ENCODE results near the gene DNTT.

DNTT gene

DNA sequence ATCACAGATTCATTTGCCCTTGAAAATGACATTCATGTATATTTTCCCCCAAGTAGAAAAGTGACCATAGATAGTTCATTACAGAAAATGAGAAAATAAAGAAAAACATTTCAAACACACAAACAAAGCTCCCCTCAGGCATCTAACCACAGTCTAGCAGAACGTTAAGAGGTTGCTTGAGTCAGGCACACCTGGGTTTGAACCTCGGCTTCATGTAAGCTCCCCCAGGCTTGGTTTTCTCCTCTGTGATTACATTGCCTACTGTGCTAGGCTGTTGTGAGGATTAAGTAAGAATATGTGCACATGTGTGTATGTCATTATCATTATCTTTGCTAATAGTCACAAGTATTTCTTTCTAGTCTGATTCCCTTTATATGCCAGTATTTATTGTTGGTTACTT, 9.1 kb downstream of the DNTT start:
- no peaks in the 10 kb centered on the region for H3K4me1 Mint-ChIP-seq (ENCODE audit: low read depth)
- no peak overlapping the region for H3K27ac Mint-ChIP-seq
- no peaks in the 10 kb centered on the region for H3K9me3 Mint-ChIP-seq (ENCODE audit: low read depth)
- H3K36me3 Mint-ChIP-seq = no peaks in the 10 kb centered on the region
- H3K4me3 Mint-ChIP-seq = no peak overlapping the region
- H3K27me3 Mint-ChIP-seq = peaks cover 4% of the 10 kb centered on the region

DNA sequence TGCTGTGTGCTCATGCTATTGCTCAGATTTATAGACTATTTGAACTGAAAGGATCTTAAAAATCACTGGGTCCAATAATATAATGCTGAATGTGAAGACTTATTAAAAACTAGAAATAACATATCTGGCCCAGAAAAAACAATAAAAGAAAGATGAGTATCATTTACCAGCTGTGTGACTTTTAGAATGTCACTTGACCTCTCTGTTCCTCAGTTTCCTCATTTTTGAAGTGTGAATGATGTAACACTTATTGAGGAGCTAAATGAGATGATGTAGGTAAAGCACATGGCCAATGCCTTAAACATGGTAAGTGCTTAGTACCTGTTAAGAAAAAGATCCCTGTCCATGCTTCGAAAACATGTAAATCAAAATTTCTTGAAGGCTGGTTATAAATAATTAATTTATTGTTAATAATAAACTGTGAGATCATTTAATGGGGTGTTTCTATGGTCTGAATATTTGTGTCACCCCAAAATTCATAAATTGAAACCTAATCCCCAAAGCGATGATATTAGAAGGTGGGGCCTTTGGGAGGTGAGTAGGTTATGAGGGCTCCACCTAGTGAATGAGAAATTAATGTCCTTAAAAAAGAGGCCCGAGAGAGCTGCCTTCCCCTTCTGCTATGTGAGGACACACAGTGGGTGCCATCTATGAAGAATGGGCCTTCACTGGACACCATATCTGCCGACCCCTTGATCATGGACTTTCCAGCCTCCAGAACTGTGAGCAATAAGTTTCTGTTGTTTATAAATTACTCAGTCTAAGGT, 13.0 kb downstream of the DNTT start:
- Mint-ChIP-seq H3K9me3 (ENCODE audit: low read depth) (no peaks in the 10 kb centered on the region), H3K27ac (no peak overlapping the region), H3K4me3 (no peak overlapping the region), H3K27me3 (peaks cover 7% of the 10 kb centered on the region), H3K4me1 (ENCODE audit: low read depth) (no peaks in the 10 kb centered on the region), H3K36me3 (no peaks in the 10 kb centered on the region)

DNA sequence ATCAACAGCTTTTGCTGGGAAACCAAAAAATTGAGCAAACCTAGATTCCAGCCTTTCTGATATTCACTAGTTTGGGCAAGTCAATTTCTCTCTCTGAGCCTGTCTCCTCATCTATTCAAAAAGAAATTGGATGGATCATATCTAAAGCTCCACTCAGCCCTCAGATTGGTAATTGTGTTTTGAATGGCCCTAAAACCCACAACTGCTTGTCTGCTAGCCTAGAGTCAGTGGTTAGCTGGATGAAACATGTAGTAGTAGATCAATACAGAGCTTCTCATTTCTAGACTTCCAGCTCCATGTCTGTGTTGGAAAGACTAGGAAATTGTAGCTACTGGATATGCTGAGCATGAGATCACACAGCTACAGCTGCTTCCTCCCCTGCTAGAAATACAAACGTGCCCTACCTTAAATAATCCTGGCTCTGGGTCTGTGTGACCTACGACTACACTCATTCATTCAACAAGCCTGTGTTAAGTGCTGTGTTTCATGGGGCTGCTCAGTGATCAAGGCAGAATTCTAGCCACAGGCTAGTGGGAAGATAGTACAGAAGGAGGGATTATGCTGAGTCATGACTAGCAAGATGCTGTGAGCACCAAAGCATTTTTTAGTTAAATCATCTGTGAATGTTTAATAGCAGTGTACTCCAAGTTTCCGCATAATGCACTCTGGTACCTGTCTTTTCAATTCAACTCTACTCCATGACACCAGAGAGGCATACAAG, 15.7 kb downstream of the DNTT start:
- no peak overlapping the region for H3K27ac Mint-ChIP-seq
- H3K4me1 Mint-ChIP-seq (ENCODE audit: low read depth) = no peaks in the 10 kb centered on the region
- H3K27me3 Mint-ChIP-seq = peaks cover 7% of the 10 kb centered on the region
- H3K9me3 Mint-ChIP-seq (ENCODE audit: low read depth) = no peaks in the 10 kb centered on the region
- no peak overlapping the region for H3K4me3 Mint-ChIP-seq
- H3K36me3 Mint-ChIP-seq = no peaks in the 10 kb centered on the region

GRCh38 chr10:96321822-96322221, 17.6 kb downstream of the DNTT start:
- Mint-ChIP-seq H3K36me3 (no peaks in the 10 kb centered on the region), H3K4me3 (no peak overlapping the region), H3K27ac (no peak overlapping the region), H3K27me3 (peaks cover 4% of the 10 kb centered on the region), H3K4me1 (ENCODE audit: low read depth) (no peaks in the 10 kb centered on the region), H3K9me3 (ENCODE audit: low read depth) (no peaks in the 10 kb centered on the region)

- Mint-ChIP-seq H3K4me1 (ENCODE audit: low read depth) (no peaks in the 10 kb centered on the region), H3K27me3 (peaks cover 4% of the 10 kb centered on the region)
Observed at GRCh38 chr10:96322275-96322674, 18.0 kb downstream of the DNTT start.

GRCh38 chr10:96324447-96324846, 20.2 kb downstream of the DNTT start:
- Mint-ChIP-seq H3K4me3 (no peak overlapping the region), H3K27ac (no peak overlapping the region)

More at GRCh38 chr10:96322275-96322674, 18.0 kb downstream of the DNTT start:
- H3K36me3 Mint-ChIP-seq = no peaks in the 10 kb centered on the region
- no peak overlapping the region for H3K4me3 Mint-ChIP-seq
- no peak overlapping the region for H3K27ac Mint-ChIP-seq
- no peaks in the 10 kb centered on the region for H3K9me3 Mint-ChIP-seq (ENCODE audit: low read depth)

GRCh38 chr10:96325719-96326373, 21.6 kb downstream of the DNTT start:
- H3K27ac Mint-ChIP-seq = no peak overlapping the region
- no peaks in the 10 kb centered on the region for H3K36me3 Mint-ChIP-seq
- no peaks in the 10 kb centered on the region for H3K9me3 Mint-ChIP-seq (ENCODE audit: low read depth)
- no peaks in the 10 kb centered on the region for H3K4me1 Mint-ChIP-seq (ENCODE audit: low read depth)
- peaks cover 4% of the 10 kb centered on the region for H3K27me3 Mint-ChIP-seq
- H3K4me3 Mint-ChIP-seq = no peak overlapping the region

More at GRCh38 chr10:96324447-96324846, 20.2 kb downstream of the DNTT start:
- no peaks in the 10 kb centered on the region for H3K4me1 Mint-ChIP-seq (ENCODE audit: low read depth)
- H3K36me3 Mint-ChIP-seq = no peaks in the 10 kb centered on the region
- peaks cover 5% of the 10 kb centered on the region for H3K27me3 Mint-ChIP-seq
- no peaks in the 10 kb centered on the region for H3K9me3 Mint-ChIP-seq (ENCODE audit: low read depth)

DNA sequence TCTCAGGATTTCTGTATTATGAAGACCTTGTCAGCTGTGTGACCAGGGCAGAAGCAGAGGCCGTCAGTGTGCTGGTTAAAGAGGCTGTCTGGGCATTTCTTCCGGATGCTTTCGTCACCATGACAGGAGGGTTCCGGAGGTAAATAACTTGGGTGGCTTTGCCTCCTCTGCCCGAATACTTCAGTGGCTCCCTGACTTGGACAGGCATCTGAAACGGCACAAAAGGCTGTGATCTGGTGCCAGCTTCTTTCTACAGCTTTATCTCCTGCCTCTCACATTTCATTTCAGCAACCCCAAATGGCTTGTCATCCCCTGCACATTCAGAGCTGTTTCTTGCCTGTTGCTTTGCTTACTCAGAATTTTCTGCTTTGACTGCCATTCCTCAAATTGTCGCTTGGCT, 23.2 kb downstream of the DNTT start:
- Mint-ChIP-seq H3K27me3 (peaks cover 2% of the 10 kb centered on the region), H3K4me1 (ENCODE audit: low read depth) (peaks cover 5% of the 10 kb centered on the region), H3K27ac (no peak overlapping the region), H3K9me3 (ENCODE audit: low read depth) (no peaks in the 10 kb centered on the region), H3K4me3 (no peak overlapping the region), H3K36me3 (no peaks in the 10 kb centered on the region)

GRCh38 chr10:96333101-96333500, 28.9 kb downstream of the DNTT start:
- no peaks in the 10 kb centered on the region for H3K36me3 Mint-ChIP-seq
- peaks cover 20% of the 10 kb centered on the region for H3K4me1 Mint-ChIP-seq (ENCODE audit: low read depth)
- peaks cover 4% of the 10 kb centered on the region for H3K27me3 Mint-ChIP-seq
- H3K9me3 Mint-ChIP-seq (ENCODE audit: low read depth) = no peaks in the 10 kb centered on the region
- H3K27ac Mint-ChIP-seq = no peak overlapping the region
- H3K4me3 Mint-ChIP-seq = no peak overlapping the region

DNA sequence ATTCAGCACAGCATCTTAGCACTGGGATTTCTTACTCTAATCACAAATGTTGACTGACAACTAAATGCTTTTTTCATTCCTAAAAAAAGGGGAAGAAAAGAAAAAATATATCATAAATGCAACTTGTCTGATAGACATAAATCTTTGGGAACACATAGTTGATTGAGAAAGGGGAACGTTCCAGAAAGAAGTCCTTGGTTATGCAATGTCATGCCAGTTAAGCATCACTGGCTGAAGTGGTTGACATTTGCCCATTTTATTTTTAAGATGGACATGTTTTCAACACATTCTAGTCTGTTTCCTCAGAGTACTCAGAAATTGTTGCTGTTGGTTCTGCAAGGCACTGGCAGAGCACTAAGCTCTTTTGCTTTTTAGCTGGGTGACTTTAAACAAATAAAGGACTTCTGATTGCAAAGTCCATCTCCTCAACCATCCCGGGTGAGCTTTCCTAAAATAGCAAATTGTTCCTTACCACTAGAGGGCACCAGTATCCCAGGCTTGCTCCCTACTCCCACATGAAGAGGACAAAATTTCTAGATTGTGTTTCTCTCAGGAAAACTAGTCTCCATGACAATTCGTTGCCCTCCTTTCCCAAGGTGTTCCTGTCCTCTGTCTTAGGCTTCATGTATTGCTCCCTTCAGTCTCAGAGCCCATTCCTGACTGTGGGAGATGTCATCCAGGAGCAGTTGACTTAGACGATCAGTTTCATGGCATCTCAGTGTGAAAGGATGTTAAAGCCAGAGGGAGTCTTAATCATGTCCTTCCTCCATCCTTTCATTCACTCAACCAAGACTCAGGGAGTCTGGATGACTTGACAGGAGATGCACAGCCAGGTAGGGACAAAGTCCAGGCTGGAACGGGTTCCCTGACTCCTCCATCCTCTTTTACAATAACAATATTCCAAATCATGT, 30.6 kb downstream of the DNTT start:
- H3K36me3 Mint-ChIP-seq = no peaks in the 10 kb centered on the region
- peaks cover 20% of the 10 kb centered on the region for H3K4me1 Mint-ChIP-seq (ENCODE audit: low read depth)
- no peak overlapping the region for H3K27ac Mint-ChIP-seq
- H3K4me3 Mint-ChIP-seq = no peak overlapping the region
- peaks cover 4% of the 10 kb centered on the region for H3K27me3 Mint-ChIP-seq
- H3K9me3 Mint-ChIP-seq (ENCODE audit: low read depth) = no peaks in the 10 kb centered on the region

GRCh38 chr10:96337106-96337505, 32.9 kb downstream of the DNTT start:
- Mint-ChIP-seq H3K27ac (no peak overlapping the region), H3K36me3 (no peaks in the 10 kb centered on the region), H3K4me1 (ENCODE audit: low read depth) (peaks cover 19% of the 10 kb centered on the region), H3K9me3 (ENCODE audit: low read depth) (no peaks in the 10 kb centered on the region), H3K4me3 (no peak overlapping the region), H3K27me3 (peaks cover 4% of the 10 kb centered on the region)

DNA sequence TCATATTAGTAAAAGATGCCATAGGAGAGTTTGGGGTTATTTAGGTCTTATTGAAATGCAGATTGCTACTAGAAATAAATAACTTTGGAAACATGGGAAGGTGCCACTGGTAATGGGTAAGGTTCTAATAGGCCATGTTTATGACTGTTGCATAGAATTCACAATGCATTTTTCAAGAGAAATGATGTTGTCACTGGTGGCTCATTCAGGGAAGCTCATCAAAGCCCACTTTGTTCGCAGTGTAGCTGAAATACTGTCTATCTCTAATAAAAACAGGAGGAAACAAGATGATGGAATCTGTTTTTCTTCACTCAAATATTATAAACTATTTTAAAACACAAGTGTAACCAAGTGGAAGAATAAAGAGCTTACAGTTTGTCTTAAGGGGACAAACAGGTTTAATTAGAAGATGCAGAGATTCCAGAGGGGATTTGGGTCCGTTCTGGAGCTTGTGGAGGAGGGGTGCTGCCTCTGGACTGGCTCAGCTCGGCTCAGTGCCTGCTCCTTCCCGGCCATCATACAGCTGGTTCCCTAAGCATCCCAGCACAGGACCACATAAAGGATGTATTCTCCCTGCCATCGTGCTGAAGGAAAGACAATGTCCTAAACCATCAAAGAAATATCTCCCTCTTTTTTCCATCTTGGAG, 34.2 kb downstream of the DNTT start:
- no peaks in the 10 kb centered on the region for H3K36me3 Mint-ChIP-seq
- no peaks in the 10 kb centered on the region for H3K9me3 Mint-ChIP-seq (ENCODE audit: low read depth)
- H3K27ac Mint-ChIP-seq = no peak overlapping the region
- peaks cover 6% of the 10 kb centered on the region for H3K4me1 Mint-ChIP-seq (ENCODE audit: low read depth)
- no peak overlapping the region for H3K4me3 Mint-ChIP-seq
- H3K27me3 Mint-ChIP-seq = peaks cover 4% of the 10 kb centered on the region

DNA sequence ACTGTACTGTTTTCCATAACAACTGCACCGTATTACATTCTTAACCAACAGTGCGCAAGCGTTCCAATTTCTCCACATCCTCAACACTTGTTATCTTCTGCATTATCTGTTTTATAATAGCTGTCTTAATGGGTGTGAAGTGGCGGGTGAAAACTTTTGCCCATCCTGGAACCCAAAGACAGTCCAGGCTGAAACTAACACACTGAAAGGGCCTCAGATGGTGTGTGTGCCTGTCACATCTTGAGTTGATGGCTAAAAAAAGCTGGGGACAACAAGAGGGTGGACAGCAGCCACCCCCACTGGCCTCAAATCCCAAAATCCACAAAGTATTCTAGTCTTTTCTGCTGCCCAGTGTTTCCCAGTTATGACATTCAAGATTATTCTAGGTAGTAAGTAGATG, 35.1 kb downstream of the DNTT start:
- no peaks in the 10 kb centered on the region for H3K36me3 Mint-ChIP-seq
- H3K27ac Mint-ChIP-seq = no peak overlapping the region
- no peaks in the 10 kb centered on the region for H3K9me3 Mint-ChIP-seq (ENCODE audit: low read depth)
- peaks cover 1% of the 10 kb centered on the region for H3K4me1 Mint-ChIP-seq (ENCODE audit: low read depth)
- no peak overlapping the region for H3K4me3 Mint-ChIP-seq
- peaks cover 4% of the 10 kb centered on the region for H3K27me3 Mint-ChIP-seq
